ENCODE measurements around the gene APOL2. TPM values are rescaled to one million over a fixed set of nuclear protein-coding genes. Genes with fewer than 3 reads are reported as not detected.

APOL2 gene
- total RNA-seq, 1 donor from 2014 or later: 38.3 TPM

DNA sequence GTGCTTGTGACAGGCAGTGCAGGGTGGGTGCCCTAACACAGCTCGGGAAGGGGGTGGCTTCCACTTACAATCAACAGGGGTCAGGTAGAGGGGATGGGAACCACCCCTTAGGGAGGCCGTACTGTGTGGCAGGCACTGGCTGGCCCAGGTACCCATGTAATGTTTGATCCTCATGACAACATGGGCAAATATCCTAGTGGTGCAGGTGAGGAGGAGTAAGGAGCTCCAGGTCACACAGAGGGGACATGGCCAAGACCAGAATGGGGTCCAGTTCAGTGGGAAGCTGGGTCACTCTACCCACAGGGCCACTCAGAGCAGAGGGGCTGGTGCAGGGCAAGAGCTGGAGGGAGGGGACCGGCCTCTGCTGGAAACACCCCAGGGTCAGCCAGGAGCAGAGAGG lies 40.8 kb downstream of the APOL2 start:
- H3K4me1 Mint-ChIP-seq: peaks cover 19% of the 10 kb centered on the region
- DNase-seq (no peak), ATAC-seq (ENCODE audit: low read depth) (no peak)
- intact Hi-C loops (cut with micrococcal nuclease): loop anchor here (5.0 kb wide), 3 partner anchors 39 to 289 kb away; partner anchors contain the start of gene APOL2
- H3K9me3 Mint-ChIP-seq: no peaks in the 10 kb centered on the region
- no peak overlapping the region for H3K4me3 Mint-ChIP-seq
- H3K36me3 Mint-ChIP-seq (ENCODE audit: low read depth): no peaks in the 10 kb centered on the region
- ChIA-PET CTCF (no interaction called here), POLR2A (no interaction called here)
- peaks cover 17% of the 10 kb centered on the region for H3K27me3 Mint-ChIP-seq
- TF ChIP-seq, protein P1, sequence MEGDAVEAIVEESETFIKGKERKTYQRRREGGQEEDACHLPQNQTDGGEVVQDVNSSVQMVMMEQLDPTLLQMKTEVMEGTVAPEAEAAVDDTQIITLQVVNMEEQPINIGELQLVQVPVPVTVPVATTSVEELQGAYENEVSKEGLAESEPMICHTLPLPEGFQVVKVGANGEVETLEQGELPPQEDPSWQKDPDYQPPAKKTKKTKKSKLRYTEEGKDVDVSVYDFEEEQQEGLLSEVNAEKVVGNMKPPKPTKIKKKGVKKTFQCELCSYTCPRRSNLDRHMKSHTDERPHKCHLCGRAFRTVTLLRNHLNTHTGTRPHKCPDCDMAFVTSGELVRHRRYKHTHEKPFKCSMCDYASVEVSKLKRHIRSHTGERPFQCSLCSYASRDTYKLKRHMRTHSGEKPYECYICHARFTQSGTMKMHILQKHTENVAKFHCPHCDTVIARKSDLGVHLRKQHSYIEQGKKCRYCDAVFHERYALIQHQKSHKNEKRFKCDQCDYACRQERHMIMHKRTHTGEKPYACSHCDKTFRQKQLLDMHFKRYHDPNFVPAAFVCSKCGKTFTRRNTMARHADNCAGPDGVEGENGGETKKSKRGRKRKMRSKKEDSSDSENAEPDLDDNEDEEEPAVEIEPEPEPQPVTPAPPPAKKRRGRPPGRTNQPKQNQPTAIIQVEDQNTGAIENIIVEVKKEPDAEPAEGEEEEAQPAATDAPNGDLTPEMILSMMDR (IDR thresholded peaks at IDR 0.05): no peak
- no peak overlapping the region for H3K27ac Mint-ChIP-seq

DNA sequence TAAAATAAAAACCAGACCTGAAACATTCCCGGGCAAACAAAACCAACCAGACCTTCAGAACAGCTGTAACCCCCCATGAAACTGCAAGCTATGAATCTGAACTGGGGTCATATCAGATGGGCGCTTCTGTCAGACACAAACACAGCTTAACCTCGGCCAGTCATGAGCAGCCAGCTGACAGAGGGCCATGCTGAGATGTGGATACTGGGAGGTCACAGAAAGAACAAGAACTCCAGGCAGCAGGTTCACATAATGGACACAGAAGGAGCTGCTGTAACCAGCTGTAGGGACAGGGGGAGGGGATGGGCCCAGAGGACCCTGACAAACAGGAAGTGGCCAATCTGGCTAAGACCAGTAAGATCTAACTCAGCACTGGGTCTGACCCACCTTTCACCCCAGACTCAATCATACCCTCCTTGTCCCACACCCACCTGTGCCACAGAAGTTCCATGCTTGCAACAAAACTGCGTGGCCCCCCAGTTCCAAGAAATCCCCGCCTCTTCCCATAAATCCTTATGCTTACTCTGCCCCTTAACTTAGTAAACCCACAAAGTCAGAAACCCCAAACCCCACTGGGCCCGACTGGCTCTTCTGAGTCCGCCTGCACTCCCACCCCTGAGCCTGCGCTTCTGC lies 41.7 kb downstream of the APOL2 start:
- peaks cover 9% of the 10 kb centered on the region for H3K27me3 Mint-ChIP-seq
- no peak overlapping the region for H3K4me3 Mint-ChIP-seq
- H3K36me3 Mint-ChIP-seq (ENCODE audit: low read depth): no peaks in the 10 kb centered on the region
- no peaks in the 10 kb centered on the region for H3K9me3 Mint-ChIP-seq
- TF ChIP-seq, protein P1 (IDR thresholded peaks at IDR 0.05): no peak
- H3K27ac Mint-ChIP-seq: no peak overlapping the region
- ATAC-seq (ENCODE audit: low read depth): no peak
- ChIA-PET CTCF (interaction anchor here (1.2 kb wide), 1 partner anchor 289 kb away, joined by 5 read pairs; no protein-coding TSS in a partner anchor), POLR2A (no interaction called here)
- intact Hi-C loops (cut with micrococcal nuclease): loop anchor here (1.0 to 5.0 kb wide), 4 partner anchors 12 to 290 kb away; partner anchors contain the start of gene APOL2
- DNase-seq: no peak
- H3K4me1 Mint-ChIP-seq: peaks cover 19% of the 10 kb centered on the region

DNA sequence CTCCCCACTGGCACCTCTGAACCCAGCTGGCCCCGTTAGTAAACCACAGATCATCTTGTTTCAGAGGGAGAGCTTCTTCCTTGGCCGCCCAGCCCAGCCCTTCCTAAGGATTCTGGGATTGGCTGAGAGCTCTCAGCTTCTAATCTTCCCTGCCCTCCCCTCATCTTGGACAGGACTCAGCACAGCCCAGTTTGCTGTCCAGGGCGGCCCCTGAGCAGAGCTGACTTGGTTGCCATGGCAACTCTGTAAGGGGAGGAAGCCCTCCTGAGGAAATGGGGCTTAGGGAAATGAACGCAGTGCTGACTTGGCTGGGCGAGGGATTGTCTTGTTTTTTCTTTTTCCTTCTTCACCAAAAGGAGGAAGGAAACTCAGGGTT lies 42.3 kb downstream of the APOL2 start:
- ChIA-PET POLR2A (no interaction called here), CTCF (interaction anchor here (1.2 kb wide), 1 partner anchor 289 kb away, joined by 5 read pairs; no protein-coding TSS in a partner anchor)
- Mint-ChIP-seq H3K4me1 (peaks cover 19% of the 10 kb centered on the region), H3K27ac (no peak overlapping the region), H3K27me3 (peaks cover 9% of the 10 kb centered on the region), H3K9me3 (no peaks in the 10 kb centered on the region), H3K4me3 (no peak overlapping the region), H3K36me3 (ENCODE audit: low read depth) (no peaks in the 10 kb centered on the region)
- ATAC-seq (ENCODE audit: low read depth) (no peak), DNase-seq (no peak)
- intact Hi-C loops (cut with micrococcal nuclease): loop anchor here (1.0 to 5.0 kb wide), 4 partner anchors 12 to 290 kb away; partner anchors contain the start of gene APOL2
- TF ChIP-seq, protein P1 (IDR thresholded peaks at IDR 0.05): no peak

DNA sequence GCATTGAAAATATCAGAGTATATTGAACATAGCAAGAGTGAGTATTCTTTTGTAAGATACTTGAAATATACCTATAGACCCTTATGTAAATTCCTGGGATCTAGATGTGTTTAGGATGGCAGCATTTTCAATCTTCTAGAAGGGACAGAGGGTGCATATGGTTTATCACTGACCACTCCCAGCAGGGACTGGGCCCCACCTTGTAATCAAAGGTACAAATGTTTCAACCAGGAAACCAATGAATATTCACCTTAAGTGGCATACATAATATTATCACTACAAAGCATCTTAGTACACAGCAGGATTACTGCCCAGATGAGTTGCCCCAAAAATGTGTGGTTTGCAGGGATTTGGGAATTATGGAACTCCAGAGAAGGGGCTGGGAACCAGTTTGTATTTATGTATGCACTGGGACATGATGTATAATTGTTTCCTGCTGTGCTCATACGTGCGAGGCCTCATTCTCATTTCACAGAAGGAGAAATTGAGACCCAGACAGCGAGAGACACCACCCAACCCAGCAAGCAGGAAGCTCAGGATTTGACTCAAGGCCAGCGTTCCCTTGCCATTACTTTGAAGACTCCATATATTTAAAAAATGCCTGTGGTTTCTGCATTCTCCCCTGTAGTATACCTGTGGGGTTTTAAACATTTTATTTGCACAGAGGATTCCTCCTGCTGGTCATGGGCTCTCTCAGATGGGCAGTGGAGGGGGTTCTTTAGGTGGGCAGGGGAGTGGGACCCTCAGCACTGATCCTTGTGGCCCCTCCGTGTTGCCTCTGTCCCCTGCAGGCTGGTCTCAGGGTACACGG lies 42.9 kb downstream of the APOL2 start:
- Mint-ChIP-seq H3K27ac (no peak overlapping the region), H3K36me3 (ENCODE audit: low read depth) (no peaks in the 10 kb centered on the region), H3K27me3 (peaks cover 9% of the 10 kb centered on the region), H3K4me3 (no peak overlapping the region), H3K4me1 (peaks cover 19% of the 10 kb centered on the region), H3K9me3 (no peaks in the 10 kb centered on the region)
- TF ChIP-seq, protein P1 (IDR thresholded peaks at IDR 0.05): no peak
- ChIA-PET POLR2A (interaction anchor here (0.6 kb wide), 1 partner anchor 33 kb away, joined by 5 read pairs; no protein-coding TSS in a partner anchor), CTCF (interaction anchor here (0.7 to 1.2 kb wide), 2 partner anchors 43 to 290 kb away, joined by 3 to 5 read pairs; partner anchors contain the start of gene APOL2)
- intact Hi-C loops (cut with micrococcal nuclease): loop anchor here (1.0 to 5.0 kb wide), 4 partner anchors 13 to 291 kb away; partner anchors contain the start of gene APOL2
- ATAC-seq (ENCODE audit: low read depth) (no peak), DNase-seq (no peak)

DNA sequence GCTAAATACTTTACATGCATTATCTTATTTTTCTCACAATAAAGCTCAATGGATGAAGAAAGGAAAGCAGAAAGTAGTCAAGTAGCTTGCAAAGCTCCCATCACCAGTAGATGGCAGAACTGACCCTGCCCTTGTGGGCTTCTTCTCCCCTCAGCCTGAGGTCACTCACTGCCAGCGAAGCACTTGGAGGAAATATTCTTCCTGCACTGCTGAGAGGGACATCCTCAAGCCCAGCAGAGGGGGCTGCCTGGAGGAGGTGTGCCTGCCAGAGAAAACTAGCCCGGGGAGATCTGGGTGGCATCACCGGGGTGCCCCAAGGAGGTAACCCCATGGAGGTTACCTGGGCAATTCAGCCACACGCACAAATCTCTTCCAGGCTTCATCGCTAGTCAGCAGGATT lies 44.4 kb downstream of the APOL2 start:
- H3K4me1 Mint-ChIP-seq: peaks cover 19% of the 10 kb centered on the region
- ChIA-PET CTCF (interaction anchor here (1.5 kb wide), 3 partner anchors 21 to 291 kb away, joined by 4 to 13 read pairs (median 6); no protein-coding TSS in a partner anchor), POLR2A (interaction anchor here (0.9 kb wide), 1 partner anchor 294 kb away, joined by 8 read pairs; no protein-coding TSS in a partner anchor)
- H3K36me3 Mint-ChIP-seq (ENCODE audit: low read depth): no peaks in the 10 kb centered on the region
- TF ChIP-seq, protein P1 (IDR thresholded peaks at IDR 0.05): no peak
- peaks cover 9% of the 10 kb centered on the region for H3K27me3 Mint-ChIP-seq
- DNase-seq (no peak), ATAC-seq (ENCODE audit: low read depth) (peak; percentile 70)
- H3K9me3 Mint-ChIP-seq: no peaks in the 10 kb centered on the region
- no peak overlapping the region for H3K27ac Mint-ChIP-seq
- no peak overlapping the region for H3K4me3 Mint-ChIP-seq
- intact Hi-C loops (cut with micrococcal nuclease): loop anchor here (1.0 to 5.0 kb wide), 5 partner anchors 26 to 292 kb away; partner anchors contain the start of gene APOL2

Data from activated B cell treated with CpG ODN at 0.5 μM for 24 hours (primary cell).